ENCODE results near the gene DMGDH. TPM values are rescaled to one million over a fixed set of nuclear protein-coding genes. Genes with fewer than 3 reads are reported as not detected.

The DMGDH gene
- total RNA-seq, 1 donor from 2014 or later, result 0.32 TPM

DNA sequence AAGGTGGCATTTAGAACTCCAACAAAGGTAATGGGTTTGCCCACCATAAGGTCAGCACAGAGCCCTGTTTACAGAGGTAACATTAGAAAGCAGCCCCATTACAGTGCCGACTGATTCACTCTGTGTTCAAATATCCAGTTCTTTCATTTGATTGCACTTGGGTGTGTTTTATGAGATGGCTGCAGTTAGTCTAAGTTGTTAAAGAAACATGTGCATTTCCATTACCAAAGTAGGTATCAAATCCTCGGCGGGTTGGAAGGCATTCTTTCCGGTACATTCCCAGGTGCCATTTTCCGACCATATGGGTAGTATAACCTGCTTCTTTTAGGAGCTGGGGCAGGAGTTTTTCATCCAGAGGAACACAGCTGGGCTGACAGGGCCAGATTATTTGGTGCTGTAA, 100.7 kb downstream of the DMGDH start:
- TF ChIP-seq, protein P1, sequence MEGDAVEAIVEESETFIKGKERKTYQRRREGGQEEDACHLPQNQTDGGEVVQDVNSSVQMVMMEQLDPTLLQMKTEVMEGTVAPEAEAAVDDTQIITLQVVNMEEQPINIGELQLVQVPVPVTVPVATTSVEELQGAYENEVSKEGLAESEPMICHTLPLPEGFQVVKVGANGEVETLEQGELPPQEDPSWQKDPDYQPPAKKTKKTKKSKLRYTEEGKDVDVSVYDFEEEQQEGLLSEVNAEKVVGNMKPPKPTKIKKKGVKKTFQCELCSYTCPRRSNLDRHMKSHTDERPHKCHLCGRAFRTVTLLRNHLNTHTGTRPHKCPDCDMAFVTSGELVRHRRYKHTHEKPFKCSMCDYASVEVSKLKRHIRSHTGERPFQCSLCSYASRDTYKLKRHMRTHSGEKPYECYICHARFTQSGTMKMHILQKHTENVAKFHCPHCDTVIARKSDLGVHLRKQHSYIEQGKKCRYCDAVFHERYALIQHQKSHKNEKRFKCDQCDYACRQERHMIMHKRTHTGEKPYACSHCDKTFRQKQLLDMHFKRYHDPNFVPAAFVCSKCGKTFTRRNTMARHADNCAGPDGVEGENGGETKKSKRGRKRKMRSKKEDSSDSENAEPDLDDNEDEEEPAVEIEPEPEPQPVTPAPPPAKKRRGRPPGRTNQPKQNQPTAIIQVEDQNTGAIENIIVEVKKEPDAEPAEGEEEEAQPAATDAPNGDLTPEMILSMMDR (IDR thresholded peaks at IDR 0.05), result no peak
- TF ChIP-seq EZH2phosphoT487 (IDR thresholded peaks at IDR 0.05) (no peak), EZH2 (IDR thresholded peaks at IDR 0.05) (no peak)
- Histone ChIP-seq H3K4me2 (no peak overlapping the region), H3K79me2 (ENCODE audit: low read depth) (peaks cover 6% of the 10 kb centered on the region), H3K27ac (no peak overlapping the region), H2AFZ (replicated peaks) (no peak overlapping the region), H3K9me3 (ENCODE audit: low read depth) (no peaks in the 10 kb centered on the region), H3K27me3 (no peaks in the 10 kb centered on the region), H3K9ac (no peak overlapping the region), H3K4me3 (no peak overlapping the region), H4K20me1 (ENCODE audit: low read depth) (no peaks in the 10 kb centered on the region), H3K4me1 (no peaks in the 10 kb centered on the region), H3K36me3 (no peaks in the 10 kb centered on the region), H3F3A (ENCODE audit: low read depth) (no peaks in the 10 kb centered on the region)
- no peak overlapping the region for H3K27ac Mint-ChIP-seq
- no peak for DNase-seq (ENCODE audit: low spot score)
- no peaks in the 10 kb centered on the region for H3K9me3 Mint-ChIP-seq
- H3K4me1 Mint-ChIP-seq, result no peaks in the 10 kb centered on the region
- H3K4me3 Mint-ChIP-seq, result no peak overlapping the region
- peaks cover 2% of the 10 kb centered on the region for H3K36me3 Mint-ChIP-seq
- H3K27me3 Mint-ChIP-seq (ENCODE audit: insufficient read depth, low read depth), result no peaks in the 10 kb centered on the region

DNA sequence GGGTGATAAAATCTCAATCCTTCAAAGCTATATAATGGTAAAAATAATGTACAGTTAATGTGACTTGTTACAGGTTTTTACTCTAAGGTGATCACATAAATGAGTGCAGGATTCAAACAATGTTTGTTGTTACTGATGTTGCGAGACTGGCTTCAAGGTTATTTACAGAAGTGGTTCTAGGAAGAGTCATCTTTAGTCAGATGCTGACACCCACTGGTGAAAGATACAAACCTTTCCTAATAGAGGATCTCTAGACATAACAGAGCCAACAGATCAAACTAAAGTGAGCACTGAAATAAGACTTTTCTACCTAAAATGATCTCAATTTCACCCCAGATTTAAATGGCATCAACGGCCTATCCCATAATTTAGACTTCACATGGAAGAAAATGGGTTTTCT, 104.6 kb downstream of the DMGDH start:
- H3K4me1 Mint-ChIP-seq, result peaks cover 5% of the 10 kb centered on the region
- Histone ChIP-seq H3K9me3 (ENCODE audit: low read depth) (no peaks in the 10 kb centered on the region), H3K4me2 (no peak overlapping the region), H3K27me3 (no peaks in the 10 kb centered on the region), H3K4me3 (no peak overlapping the region), H3K79me2 (ENCODE audit: low read depth) (no peaks in the 10 kb centered on the region), H3K27ac (no peak overlapping the region), H3K9ac (no peak overlapping the region), H2AFZ (replicated peaks) (no peak overlapping the region), H3K4me1 (peaks cover 2% of the 10 kb centered on the region), H4K20me1 (ENCODE audit: low read depth) (no peaks in the 10 kb centered on the region), H3F3A (ENCODE audit: low read depth) (peaks cover 1% of the 10 kb centered on the region), H3K36me3 (no peaks in the 10 kb centered on the region)
- H3K27ac Mint-ChIP-seq, result no peak overlapping the region
- TF ChIP-seq EZH2 (IDR thresholded peaks at IDR 0.05), result no peak
- no peak for TF ChIP-seq EZH2phosphoT487 (IDR thresholded peaks at IDR 0.05)
- TF ChIP-seq, protein P1 (IDR thresholded peaks at IDR 0.05), result peak; percentile 57
- no peaks in the 10 kb centered on the region for H3K27me3 Mint-ChIP-seq (ENCODE audit: insufficient read depth, low read depth)
- peak; percentile 55 for DNase-seq (ENCODE audit: low spot score)
- peaks cover 4% of the 10 kb centered on the region for H3K36me3 Mint-ChIP-seq
- no peaks in the 10 kb centered on the region for H3K9me3 Mint-ChIP-seq
- H3K4me3 Mint-ChIP-seq, result no peak overlapping the region

DNA sequence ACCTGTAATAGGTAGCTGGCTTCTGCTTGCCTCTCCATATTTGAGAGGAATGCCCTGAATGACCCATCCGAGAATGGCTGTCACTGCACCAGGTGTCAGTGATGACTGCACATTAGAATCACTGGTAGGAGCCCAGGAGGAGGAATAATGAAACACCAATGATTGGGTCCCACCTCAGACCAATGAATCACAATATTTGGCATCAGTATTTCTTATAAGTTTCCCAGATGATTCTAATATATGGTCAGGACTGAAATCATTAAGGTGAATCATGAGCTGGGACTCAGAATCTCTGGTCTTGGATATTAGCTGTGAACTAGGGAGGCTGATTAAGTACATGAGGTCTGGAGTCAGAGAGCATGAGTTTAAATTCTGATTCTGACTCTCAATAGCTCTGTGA, 107.7 kb downstream of the DMGDH start:
- H3K4me3 Mint-ChIP-seq, result no peak overlapping the region
- no peaks in the 10 kb centered on the region for H3K27me3 ChIP-seq
- peaks cover 18% of the 10 kb centered on the region for H3K4me1 Mint-ChIP-seq
- no peaks in the 10 kb centered on the region for H3K79me2 ChIP-seq (ENCODE audit: low read depth)
- no peak for DNase-seq (ENCODE audit: low spot score)
- TF ChIP-seq, protein P1 (IDR thresholded peaks at IDR 0.05), result no peak
- no peak for TF ChIP-seq EZH2phosphoT487 (IDR thresholded peaks at IDR 0.05)
- no peak for TF ChIP-seq EZH2 (IDR thresholded peaks at IDR 0.05)
- H3K9me3 Mint-ChIP-seq, result no peaks in the 10 kb centered on the region
- H3K27ac Mint-ChIP-seq, result no peak overlapping the region
- H3K36me3 Mint-ChIP-seq, result peaks cover 3% of the 10 kb centered on the region
- no peaks in the 10 kb centered on the region for H3K36me3 ChIP-seq
- H3F3A ChIP-seq (ENCODE audit: low read depth), result peaks cover 18% of the 10 kb centered on the region
- H3K4me1 ChIP-seq, result peaks cover 22% of the 10 kb centered on the region
- no peak overlapping the region for H3K27ac ChIP-seq
- no peak overlapping the region for H2AFZ ChIP-seq (replicated peaks)
- no peak overlapping the region for H3K9ac ChIP-seq
- no peaks in the 10 kb centered on the region for H3K9me3 ChIP-seq (ENCODE audit: low read depth)
- no peak overlapping the region for H3K4me3 ChIP-seq
- H3K27me3 Mint-ChIP-seq (ENCODE audit: insufficient read depth, low read depth), result no peaks in the 10 kb centered on the region
- H3K4me2 ChIP-seq, result no peak overlapping the region
- no peaks in the 10 kb centered on the region for H4K20me1 ChIP-seq (ENCODE audit: low read depth)

Data from neural progenitor cell (in vitro differentiated cells).